HG02840 (cell line): ENCODE measurements around the gene ATG16L2.
"Not testable (repeated sequence)": the region's sequence is repeated elsewhere in the genome, so short reads cannot be mapped to it uniquely, and the experiment has no call there.

ENCODE experiments used
- ATAC-seq: cut with Tn5 transposase; IDR thresholded peaks from one replicate; pipeline ENCODE4 v1.9.1; 2021; ENCODE audit warnings: mild to moderate bottlenecking, moderate library complexity, moderate number of reproducible peaks; ENCODE audit not compliant: unreplicated experiment, low FRiP score

The ATG16L2 gene

GRCh38 chr11:72823105-72823804 lies 9.0 kb downstream of the ATG16L2 start:
- no peak for ATAC-seq

GRCh38 chr11:72824020-72824419 lies 9.8 kb downstream of the ATG16L2 start:
- ATAC-seq, result no peak

GRCh38 chr11:72824811-72825505 lies 10.7 kb downstream of the ATG16L2 start:
- no peak for ATAC-seq

GRCh38 chr11:72825661-72826060 lies 11.4 kb downstream of the ATG16L2 start:
- ATAC-seq, result no peak

- ATAC-seq, result no peak
Measured at GRCh38 chr11:72826191-72826941, 12.2 kb downstream of the ATG16L2 start.

GRCh38 chr11:72826942-72827480 lies 12.8 kb downstream of the ATG16L2 start:
- no peak for ATAC-seq

GRCh38 chr11:72827656-72828055 lies 13.4 kb downstream of the ATG16L2 start:
- ATAC-seq, result not testable (repeated sequence)

- ATAC-seq, result no peak
Measured at GRCh38 chr11:72828081-72828567, 13.9 kb downstream of the ATG16L2 start.

- no peak for ATAC-seq
Measured at GRCh38 chr11:72828692-72829101, 14.5 kb downstream of the ATG16L2 start.

GRCh38 chr11:72829178-72829577 lies 15.0 kb downstream of the ATG16L2 start:
- ATAC-seq, result no peak

GRCh38 chr11:72829884-72830533 lies 15.8 kb downstream of the ATG16L2 start:
- ATAC-seq, result no peak

GRCh38 chr11:72831521-72832300 lies 17.5 kb downstream of the ATG16L2 start:
- no peak for ATAC-seq

GRCh38 chr11:72832301-72833082 lies 18.3 kb downstream of the ATG16L2 start:
- ATAC-seq, result no peak

GRCh38 chr11:72833083-72833733 lies 19.0 kb downstream of the ATG16L2 start:
- ATAC-seq, result no peak

GRCh38 chr11:72833811-72834493 lies 19.7 kb downstream of the ATG16L2 start:
- no peak for ATAC-seq

- ATAC-seq, result no peak
Measured at GRCh38 chr11:72834905-72835304, 20.7 kb downstream of the ATG16L2 start.

- ATAC-seq, result no peak
Measured at GRCh38 chr11:72836111-72836510, 21.9 kb downstream of the ATG16L2 start.
